Measurements from ENCODE around the gene ZNF638.
"Not testable (repeated sequence)": the region's sequence is repeated elsewhere in the genome, so short reads cannot be mapped to it uniquely, and the experiment has no call there.

Gene ZNF638, protein sequence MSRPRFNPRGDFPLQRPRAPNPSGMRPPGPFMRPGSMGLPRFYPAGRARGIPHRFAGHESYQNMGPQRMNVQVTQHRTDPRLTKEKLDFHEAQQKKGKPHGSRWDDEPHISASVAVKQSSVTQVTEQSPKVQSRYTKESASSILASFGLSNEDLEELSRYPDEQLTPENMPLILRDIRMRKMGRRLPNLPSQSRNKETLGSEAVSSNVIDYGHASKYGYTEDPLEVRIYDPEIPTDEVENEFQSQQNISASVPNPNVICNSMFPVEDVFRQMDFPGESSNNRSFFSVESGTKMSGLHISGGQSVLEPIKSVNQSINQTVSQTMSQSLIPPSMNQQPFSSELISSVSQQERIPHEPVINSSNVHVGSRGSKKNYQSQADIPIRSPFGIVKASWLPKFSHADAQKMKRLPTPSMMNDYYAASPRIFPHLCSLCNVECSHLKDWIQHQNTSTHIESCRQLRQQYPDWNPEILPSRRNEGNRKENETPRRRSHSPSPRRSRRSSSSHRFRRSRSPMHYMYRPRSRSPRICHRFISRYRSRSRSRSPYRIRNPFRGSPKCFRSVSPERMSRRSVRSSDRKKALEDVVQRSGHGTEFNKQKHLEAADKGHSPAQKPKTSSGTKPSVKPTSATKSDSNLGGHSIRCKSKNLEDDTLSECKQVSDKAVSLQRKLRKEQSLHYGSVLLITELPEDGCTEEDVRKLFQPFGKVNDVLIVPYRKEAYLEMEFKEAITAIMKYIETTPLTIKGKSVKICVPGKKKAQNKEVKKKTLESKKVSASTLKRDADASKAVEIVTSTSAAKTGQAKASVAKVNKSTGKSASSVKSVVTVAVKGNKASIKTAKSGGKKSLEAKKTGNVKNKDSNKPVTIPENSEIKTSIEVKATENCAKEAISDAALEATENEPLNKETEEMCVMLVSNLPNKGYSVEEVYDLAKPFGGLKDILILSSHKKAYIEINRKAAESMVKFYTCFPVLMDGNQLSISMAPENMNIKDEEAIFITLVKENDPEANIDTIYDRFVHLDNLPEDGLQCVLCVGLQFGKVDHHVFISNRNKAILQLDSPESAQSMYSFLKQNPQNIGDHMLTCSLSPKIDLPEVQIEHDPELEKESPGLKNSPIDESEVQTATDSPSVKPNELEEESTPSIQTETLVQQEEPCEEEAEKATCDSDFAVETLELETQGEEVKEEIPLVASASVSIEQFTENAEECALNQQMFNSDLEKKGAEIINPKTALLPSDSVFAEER (N-terminal part only)

GRCh38 chr2:71331581-71332434 lies at the start of gene ZNF638:
Gene ZNF638 (plus strand): TSS chr2:71331782. CDS start chr2:71348955, 17,173 bp downstream.
- DNase-seq (ENCODE audit: low read depth, low spot score), result peak; percentile 79

DNA sequence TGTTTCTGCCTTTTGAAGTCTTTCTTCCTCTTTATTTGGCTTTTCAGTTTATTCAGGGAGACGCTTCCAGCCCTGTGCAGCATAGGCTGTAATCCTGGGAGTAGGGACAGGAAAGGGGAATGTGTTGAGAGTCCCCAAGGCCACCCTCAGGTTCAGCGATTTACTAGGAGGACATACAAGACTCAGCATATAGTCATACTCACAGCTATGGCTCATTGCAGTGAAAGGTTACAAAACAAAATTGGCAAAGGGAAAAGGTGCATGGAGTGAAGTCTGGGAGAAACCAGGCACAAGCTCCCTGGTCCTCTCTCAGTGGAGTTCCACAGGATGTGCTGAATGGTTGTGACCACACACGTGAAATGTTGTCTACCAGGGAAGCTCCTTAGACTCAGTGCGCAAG lies 49.6 kb upstream of the ZNF638 start:
- no peak for DNase-seq (ENCODE audit: low read depth, low spot score)

GRCh38 chr2:71282493-71282892 lies 49.1 kb upstream of the ZNF638 start:
- DNase-seq (ENCODE audit: low read depth, low spot score), result no peak

DNA sequence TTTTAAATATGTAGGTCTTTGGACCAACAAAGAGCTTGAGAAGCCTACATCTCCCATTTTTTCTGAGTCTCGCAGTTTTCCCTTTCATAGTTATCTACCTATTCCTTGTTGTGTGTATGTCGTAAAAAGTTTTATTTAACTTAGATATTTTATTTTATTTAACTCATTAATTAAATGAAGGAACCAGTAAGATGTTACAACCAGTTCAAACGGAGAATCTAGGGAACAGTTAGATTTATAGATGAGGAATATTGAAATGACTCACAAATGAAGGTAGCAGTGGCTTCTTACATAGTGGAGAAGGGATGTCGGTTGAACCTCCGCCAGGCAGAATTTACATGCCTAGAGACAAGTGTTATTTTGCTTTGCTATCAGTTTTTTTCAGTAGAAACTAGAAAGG lies 48.5 kb upstream of the ZNF638 start:
- DNase-seq (ENCODE audit: low read depth, low spot score), result no peak

GRCh38 chr2:71285706-71286105 lies 45.9 kb upstream of the ZNF638 start:
- DNase-seq (ENCODE audit: low read depth, low spot score), result no peak

- no peak for DNase-seq (ENCODE audit: low read depth, low spot score)
Measured at GRCh38 chr2:71291398-71291797, 40.2 kb upstream of the ZNF638 start.

DNA sequence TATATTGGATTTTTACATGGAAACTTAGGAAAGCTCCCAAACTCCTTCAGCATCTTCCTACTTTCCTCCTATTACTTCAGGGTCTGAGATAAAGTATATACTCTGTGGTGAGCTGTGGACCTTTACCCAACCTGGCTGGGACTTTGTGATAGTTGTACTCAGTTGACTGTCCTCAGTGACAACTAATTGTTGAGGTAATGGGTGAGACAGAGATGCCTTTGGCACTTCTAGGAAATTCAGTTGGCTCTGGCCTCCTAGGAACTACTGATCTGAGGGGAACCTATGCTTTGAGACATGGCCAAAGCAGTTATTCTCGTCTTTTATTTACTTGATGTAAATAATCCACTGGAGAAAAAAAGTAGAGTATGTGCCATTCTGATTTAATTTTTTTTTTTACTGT lies 39.4 kb upstream of the ZNF638 start:
- DNase-seq (ENCODE audit: low read depth, low spot score), result no peak

DNA sequence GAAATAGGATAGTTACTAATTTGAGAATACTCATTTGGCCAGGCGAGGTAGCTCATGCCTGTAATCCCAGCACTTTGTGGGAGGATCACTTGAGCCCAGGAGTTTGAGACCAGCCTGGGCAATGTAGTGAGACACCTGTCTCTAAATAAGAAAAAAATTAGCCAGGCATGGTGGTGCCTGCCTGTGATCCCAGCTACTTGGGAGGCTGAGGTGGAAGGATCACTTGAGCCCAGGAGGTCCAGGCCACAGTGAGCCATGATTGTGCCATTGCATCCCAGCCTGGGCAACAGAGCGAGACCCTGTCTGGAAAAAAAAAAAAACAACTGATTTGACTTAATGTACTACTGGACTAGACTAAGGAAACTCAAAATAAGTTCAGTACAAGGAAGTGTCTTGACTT lies 32.7 kb upstream of the ZNF638 start:
- DNase-seq (ENCODE audit: low read depth, low spot score), result no peak

DNA sequence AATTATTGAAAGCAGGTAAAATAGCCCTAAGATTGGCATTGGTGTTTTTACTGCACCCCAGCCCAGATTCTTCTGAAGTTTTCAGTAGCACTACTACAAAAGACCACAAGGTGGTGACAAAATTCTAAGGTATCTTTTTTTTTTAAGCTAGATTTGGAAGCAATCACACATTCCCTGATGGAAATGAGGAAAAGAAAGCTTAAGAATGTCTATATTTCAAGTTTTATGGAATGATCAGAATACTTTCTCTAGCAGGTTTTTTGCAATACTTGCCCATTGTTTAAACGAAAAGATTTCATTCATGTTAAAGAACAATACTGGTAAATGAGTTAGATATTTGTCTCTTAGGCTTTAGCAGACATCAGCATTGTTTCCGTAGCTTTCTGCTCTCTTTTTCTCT lies 32.1 kb upstream of the ZNF638 start:
- no peak for DNase-seq (ENCODE audit: low read depth, low spot score)

GRCh38 chr2:71303849-71304248 lies 27.7 kb upstream of the ZNF638 start:
- DNase-seq (ENCODE audit: low read depth, low spot score), result no peak

DNA sequence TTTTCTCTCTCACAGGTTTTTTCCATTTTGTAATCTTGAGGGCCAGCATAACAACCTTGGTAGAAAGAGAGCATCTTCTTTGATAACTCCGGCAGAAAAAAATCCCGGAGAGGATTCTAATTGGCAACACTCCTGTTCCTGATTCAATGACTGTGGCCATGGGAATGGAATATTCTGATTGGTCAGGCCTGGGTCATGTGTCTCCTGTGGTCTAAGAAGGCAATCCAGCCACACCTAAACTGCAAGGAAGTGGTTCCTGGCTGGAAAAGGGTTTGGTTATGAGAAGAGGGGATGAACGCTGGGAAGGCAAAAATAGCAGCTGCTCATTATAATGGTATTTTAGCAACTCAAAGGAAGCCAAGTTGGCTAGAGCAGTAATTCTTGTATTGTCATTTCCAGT lies 24.8 kb upstream of the ZNF638 start:
- no peak for DNase-seq (ENCODE audit: low read depth, low spot score)

DNA sequence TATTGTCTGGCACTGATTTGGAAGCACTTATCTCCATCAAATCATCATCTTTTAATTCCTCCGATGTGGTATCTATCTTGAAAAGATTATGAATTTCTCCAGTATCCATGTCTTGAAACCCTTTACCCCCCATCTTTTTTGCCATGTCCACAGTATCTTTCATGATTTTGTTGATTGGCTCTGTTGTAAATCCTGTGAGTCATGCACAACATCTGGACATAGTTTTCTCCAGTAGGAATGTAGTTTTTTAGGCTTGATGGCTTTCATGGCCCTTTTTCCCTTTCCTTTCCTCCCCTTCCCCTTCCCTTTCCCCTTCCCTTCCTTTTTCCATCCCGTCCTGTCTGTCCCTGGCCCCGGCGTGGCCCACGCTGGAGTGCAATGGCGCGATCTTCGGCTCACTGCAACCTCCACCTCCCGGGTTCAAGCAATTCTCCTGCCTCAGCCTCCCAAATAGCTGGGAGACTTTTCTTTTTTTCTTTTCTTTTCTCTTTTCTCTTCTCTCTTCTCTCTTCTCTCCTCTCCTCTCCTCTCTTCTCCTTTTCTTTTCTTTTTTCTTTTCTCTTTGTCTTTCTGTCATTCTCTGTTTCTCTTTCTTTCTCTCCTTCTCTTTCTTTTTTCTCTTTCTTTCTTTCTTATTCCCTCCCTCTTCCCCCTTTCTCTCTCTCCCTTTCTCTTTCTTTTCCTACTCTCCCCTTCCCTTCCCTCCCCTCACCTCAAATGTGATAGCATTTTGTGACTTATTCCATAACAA lies 18.4 kb upstream of the ZNF638 start:
- DNase-seq (ENCODE audit: low read depth, low spot score), result no peak

DNA sequence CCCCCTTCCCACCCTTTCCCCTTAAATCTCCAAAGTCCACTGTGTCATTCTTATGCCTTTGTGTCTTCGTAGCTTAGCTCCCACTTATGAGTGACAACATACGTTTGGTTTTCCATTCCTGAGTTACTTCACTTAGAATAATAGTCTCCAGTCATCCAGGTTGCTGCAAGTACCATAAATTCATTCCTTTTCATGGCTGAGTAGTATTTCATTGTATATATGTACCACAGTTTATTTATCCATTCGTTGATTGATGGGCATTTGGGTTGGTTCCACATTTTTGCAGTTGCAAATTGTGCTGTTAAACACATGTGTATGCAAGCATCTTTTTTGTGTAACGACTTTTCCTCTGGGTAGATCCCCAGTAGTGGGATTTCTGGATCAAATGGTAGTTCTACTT lies 14.5 kb upstream of the ZNF638 start:
- no peak for DNase-seq (ENCODE audit: low read depth, low spot score)

- not testable (repeated sequence) for DNase-seq (ENCODE audit: low read depth, low spot score)
Measured at GRCh38 chr2:71317900-71318299, 13.7 kb upstream of the ZNF638 start.

GRCh38 chr2:71323386-71323785 lies 8.2 kb upstream of the ZNF638 start:
- no peak for DNase-seq (ENCODE audit: low read depth, low spot score)

- DNase-seq (ENCODE audit: low read depth, low spot score), result no peak
Measured at GRCh38 chr2:71326968-71327367, 4.6 kb upstream of the ZNF638 start.

DNA sequence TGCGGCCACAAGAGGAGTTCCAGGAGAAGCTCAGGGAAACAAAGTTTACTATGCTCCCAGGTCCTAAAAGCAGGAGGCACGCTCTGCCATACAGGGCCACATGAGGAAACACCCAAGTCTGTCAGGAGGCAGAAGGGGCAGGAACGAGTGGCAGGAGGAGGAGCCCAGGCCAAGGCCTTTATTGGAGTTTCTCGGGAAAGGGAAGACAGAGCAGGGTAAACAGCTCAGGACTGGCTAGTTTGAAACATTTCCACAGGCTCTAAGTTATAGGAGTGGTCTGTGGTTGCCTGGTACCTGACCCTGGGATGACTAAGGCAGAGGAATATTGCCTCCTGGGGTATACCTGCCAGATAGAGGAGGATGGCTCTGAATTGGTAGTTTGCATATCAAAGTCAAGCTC lies 3.7 kb upstream of the ZNF638 start:
- no peak for DNase-seq (ENCODE audit: low read depth, low spot score)

GRCh38 chr2:71330155-71330554 lies 1.4 kb upstream of the ZNF638 start:
- DNase-seq (ENCODE audit: low read depth, low spot score), result no peak

DNA sequence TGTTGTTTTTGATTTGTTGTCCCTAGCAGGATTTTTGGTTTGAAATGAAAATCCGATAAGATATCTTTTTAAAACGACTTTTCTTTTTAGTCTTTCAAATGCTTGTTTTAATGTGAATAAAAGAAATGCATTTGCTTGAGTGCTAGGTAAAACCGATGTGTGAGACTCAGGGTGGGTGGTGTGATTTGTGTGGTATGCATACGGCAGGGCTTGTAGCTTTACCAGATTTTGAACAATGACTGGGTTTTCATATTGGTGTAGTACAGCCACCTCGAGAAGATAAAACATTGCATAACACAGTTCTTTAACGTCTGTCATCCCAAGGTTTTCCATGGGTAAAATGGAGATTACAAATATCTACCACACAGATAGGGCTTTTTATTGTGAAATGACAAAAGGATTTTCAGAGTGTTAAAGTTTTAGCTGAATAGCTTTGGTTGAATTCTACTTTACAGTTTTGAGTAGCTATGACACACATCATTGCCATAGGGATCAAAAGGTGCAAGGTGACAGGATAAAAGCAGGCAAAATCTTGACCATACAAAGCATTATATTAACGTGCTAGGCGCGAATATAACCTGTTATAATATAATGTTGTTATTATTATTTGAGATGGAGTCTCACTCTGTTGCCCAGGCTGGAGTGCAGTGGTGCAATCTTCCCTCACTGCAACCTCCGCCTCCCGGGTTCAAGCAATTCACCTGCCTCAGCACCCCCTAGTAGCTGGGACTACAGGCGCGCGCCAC lies 824 bp upstream of the ZNF638 start:
- DNase-seq (ENCODE audit: low read depth, low spot score), result no peak

DNA sequence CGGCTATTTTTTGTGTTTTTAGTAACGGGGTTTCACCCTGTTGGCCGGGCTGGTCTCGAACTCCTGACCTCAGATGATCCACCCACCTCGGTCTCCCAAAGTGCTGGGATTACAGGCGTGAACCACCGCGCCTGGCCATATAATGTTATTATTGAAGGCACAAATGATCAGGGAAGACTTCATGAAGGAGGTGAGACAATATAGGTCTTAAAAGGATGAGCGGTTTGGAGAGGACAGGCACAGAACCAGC lies 326 bp upstream of the ZNF638 start:
- DNase-seq (ENCODE audit: low read depth, low spot score), result not testable (repeated sequence)

Measured in activated CD4-positive, CD25-positive, alpha-beta regulatory T cell treated with anti-CD3 and anti-CD28 coated beads, Interleukin-2, amount 50 U/mL, for 16 hours (primary cell).